Measurements from ENCODE around the gene PHACTR2.
"Not testable (repeated sequence)": the region's sequence is repeated elsewhere in the genome, so short reads cannot be mapped to it uniquely, and the experiment has no call there.

Gene PHACTR2

GRCh38 chr6:143774347-143774746 lies 96.6 kb downstream of the PHACTR2 start:
- TF ChIP-seq TAF1 (IDR thresholded peaks at IDR 0.05; ENCODE audit: low read depth, low read length) = no peak
- TF ChIP-seq POLR2A (IDR thresholded peaks at IDR 0.05; ENCODE audit: low read depth, low read length) = no peak
- no peak for TF ChIP-seq PAX5 (IDR thresholded peaks at IDR 0.05; ENCODE audit: insufficient read depth, low read length, severe bottlenecking)
- TF ChIP-seq SPI1 (IDR thresholded peaks at IDR 0.05; ENCODE audit: low read depth, low read length) = no peak
- TF ChIP-seq POU2F2 (IDR thresholded peaks at IDR 0.05; ENCODE audit: low read depth, low read length) = no peak
- TF ChIP-seq POLR2AphosphoS5 (IDR thresholded peaks at IDR 0.05; ENCODE audit: low read depth, low read length) = no peak
- FAIRE-seq = no peak
- DNase-seq (ENCODE audit: insufficient read length, low spot score) = no peak

DNA sequence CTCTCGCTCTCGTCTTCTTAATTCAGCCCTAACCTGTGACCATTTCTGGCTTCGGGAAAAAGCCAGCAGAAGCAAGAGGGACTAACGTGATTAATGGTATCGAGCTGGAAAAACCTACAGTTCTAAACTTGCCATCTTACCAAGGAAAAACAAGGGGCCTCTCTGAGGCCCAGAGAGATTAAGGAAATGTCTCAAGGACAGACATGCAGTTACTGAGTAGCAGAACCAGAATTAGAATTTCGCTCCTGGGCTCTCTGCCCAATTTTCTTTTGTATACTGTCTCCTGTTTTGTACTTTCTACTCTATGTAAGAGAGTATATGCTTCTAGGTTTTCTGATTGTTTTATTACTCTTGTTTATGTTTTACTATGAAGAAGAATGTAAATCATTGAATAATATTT lies 97.6 kb downstream of the PHACTR2 start:
- FAIRE-seq = no peak

DNA sequence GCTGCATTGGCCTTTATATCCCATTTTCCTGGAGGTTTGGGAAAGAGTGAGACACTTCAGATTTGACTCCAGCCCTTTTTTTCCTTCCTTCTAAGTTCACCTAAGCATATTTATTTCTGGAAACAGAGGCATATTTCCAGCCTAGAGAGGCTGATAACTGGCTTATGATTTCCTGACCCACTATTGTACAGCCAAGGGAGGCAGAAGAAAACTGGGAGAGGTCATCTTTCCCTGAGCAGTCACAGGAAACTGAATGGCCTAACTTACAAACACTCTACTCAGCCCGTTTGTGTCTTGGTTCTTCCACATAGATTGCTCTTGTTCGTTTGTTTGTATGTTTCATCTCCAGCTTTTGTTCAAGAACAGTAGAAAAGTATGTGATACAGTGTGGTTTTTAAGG lies 101.2 kb downstream of the PHACTR2 start:
- no peak for FAIRE-seq
- no peak for TF ChIP-seq SPI1 (IDR thresholded peaks at IDR 0.05; ENCODE audit: low read depth, low read length)
- no peak for TF ChIP-seq POU2F2 (IDR thresholded peaks at IDR 0.05; ENCODE audit: low read depth, low read length)
- no peak for TF ChIP-seq PAX5 (IDR thresholded peaks at IDR 0.05; ENCODE audit: insufficient read depth, low read length, severe bottlenecking)
- TF ChIP-seq TAF1 (IDR thresholded peaks at IDR 0.05; ENCODE audit: low read depth, low read length) = no peak
- no peak for TF ChIP-seq POLR2A (IDR thresholded peaks at IDR 0.05; ENCODE audit: low read depth, low read length)
- no peak for TF ChIP-seq POLR2AphosphoS5 (IDR thresholded peaks at IDR 0.05; ENCODE audit: low read depth, low read length)
- no peak for DNase-seq (ENCODE audit: insufficient read length, low spot score)

More for the DNA sequence above, 97.6 kb downstream of the PHACTR2 start:
- no peak for DNase-seq (ENCODE audit: insufficient read length, low spot score)
- TF ChIP-seq PAX5 (IDR thresholded peaks at IDR 0.05; ENCODE audit: insufficient read depth, low read length, severe bottlenecking) (no peak), POU2F2 (IDR thresholded peaks at IDR 0.05; ENCODE audit: low read depth, low read length) (no peak), TAF1 (IDR thresholded peaks at IDR 0.05; ENCODE audit: low read depth, low read length) (no peak), POLR2A (IDR thresholded peaks at IDR 0.05; ENCODE audit: low read depth, low read length) (no peak), SPI1 (IDR thresholded peaks at IDR 0.05; ENCODE audit: low read depth, low read length) (no peak), POLR2AphosphoS5 (IDR thresholded peaks at IDR 0.05; ENCODE audit: low read depth, low read length) (no peak)

DNA sequence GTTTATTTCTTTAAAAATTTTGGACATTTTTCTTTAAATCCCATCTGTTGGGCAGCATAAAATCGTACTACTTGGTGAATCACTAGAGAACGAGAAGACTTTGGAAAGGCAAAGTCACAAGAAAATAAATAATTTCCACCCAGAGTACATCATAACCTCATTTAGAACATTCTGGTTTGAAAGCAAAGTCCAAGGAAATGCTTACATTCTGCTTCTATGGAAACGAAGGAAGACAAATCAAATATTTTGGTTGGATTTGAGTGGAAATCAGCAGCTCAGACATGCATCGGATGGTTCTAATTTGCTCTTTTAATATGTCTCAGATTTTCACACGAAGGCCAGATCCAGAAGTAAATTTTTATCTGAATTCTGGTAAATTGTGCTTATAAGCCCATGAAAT lies 104.7 kb downstream of the PHACTR2 start:
- FAIRE-seq (no peak), DNase-seq (ENCODE audit: insufficient read length, low spot score) (no peak)
- TF ChIP-seq POLR2A (IDR thresholded peaks at IDR 0.05; ENCODE audit: low read depth, low read length) (no peak), POU2F2 (IDR thresholded peaks at IDR 0.05; ENCODE audit: low read depth, low read length) (no peak), TAF1 (IDR thresholded peaks at IDR 0.05; ENCODE audit: low read depth, low read length) (no peak), SPI1 (IDR thresholded peaks at IDR 0.05; ENCODE audit: low read depth, low read length) (no peak), PAX5 (IDR thresholded peaks at IDR 0.05; ENCODE audit: insufficient read depth, low read length, severe bottlenecking) (no peak), POLR2AphosphoS5 (IDR thresholded peaks at IDR 0.05; ENCODE audit: low read depth, low read length) (no peak)

DNA sequence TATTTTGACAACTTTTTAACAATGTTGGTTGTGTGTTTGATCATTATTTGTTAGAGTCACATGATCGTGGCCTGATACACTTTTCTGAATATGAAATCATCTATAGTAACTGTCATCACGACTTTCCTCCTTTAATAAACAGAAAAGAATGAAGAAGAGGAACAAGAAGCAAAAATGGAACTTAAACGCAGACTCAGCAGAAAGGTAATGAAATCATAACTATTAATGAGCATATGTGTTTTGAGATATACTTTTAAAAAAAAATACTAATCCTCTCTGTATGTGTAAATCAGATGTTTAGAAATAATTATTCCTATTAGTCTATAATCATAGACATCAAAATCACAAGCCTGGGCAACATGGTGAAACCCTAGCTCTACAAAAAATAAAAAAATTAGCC lies 105.3 kb downstream of the PHACTR2 start:
- DNase-seq (ENCODE audit: insufficient read length, low spot score) = no peak
- no peak for TF ChIP-seq SPI1 (IDR thresholded peaks at IDR 0.05; ENCODE audit: low read depth, low read length)
- TF ChIP-seq POLR2A (IDR thresholded peaks at IDR 0.05; ENCODE audit: low read depth, low read length) = no peak
- no peak for TF ChIP-seq PAX5 (IDR thresholded peaks at IDR 0.05; ENCODE audit: insufficient read depth, low read length, severe bottlenecking)
- FAIRE-seq = no peak

- FAIRE-seq (no peak), DNase-seq (ENCODE audit: insufficient read length, low spot score) (no peak)
- TF ChIP-seq PAX5 (IDR thresholded peaks at IDR 0.05; ENCODE audit: insufficient read depth, low read length, severe bottlenecking) (no peak), POLR2AphosphoS5 (IDR thresholded peaks at IDR 0.05; ENCODE audit: low read depth, low read length) (no peak), POU2F2 (IDR thresholded peaks at IDR 0.05; ENCODE audit: low read depth, low read length) (no peak), POLR2A (IDR thresholded peaks at IDR 0.05; ENCODE audit: low read depth, low read length) (no peak), TAF1 (IDR thresholded peaks at IDR 0.05; ENCODE audit: low read depth, low read length) (no peak), SPI1 (IDR thresholded peaks at IDR 0.05; ENCODE audit: low read depth, low read length) (no peak)
Observed at GRCh38 chr6:143784316-143784715, 106.6 kb downstream of the PHACTR2 start.

DNA sequence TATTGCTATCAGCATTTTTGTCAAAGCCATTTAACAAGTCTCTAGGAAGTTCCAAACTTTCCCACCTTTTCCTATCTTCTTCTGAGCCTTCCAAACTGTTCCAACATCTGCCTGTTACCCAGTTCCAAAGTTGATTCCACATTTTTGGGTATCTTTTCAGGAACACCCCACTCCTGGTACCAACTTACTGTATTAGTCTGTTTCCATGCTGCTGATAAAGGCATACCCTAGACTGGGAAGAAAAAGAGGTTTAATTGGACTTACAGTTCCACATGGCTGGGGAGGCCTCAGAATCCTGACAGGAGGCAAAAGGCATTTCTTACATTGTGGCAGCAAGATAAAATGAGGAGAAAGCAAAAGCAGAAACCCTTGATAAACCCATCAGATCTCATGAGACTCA lies 108.6 kb downstream of the PHACTR2 start:
- DNase-seq (ENCODE audit: insufficient read length, low spot score); FAIRE-seq: not testable (repeated sequence)

- DNase-seq (ENCODE audit: insufficient read length, low spot score) (no peak), FAIRE-seq (no peak)
- no peak for TF ChIP-seq POLR2AphosphoS5 (IDR thresholded peaks at IDR 0.05; ENCODE audit: low read depth, low read length)
- TF ChIP-seq PAX5 (IDR thresholded peaks at IDR 0.05; ENCODE audit: insufficient read depth, low read length, severe bottlenecking) = no peak
- no peak for TF ChIP-seq SPI1 (IDR thresholded peaks at IDR 0.05; ENCODE audit: low read depth, low read length)
- no peak for TF ChIP-seq TAF1 (IDR thresholded peaks at IDR 0.05; ENCODE audit: low read depth, low read length)
- TF ChIP-seq POU2F2 (IDR thresholded peaks at IDR 0.05; ENCODE audit: low read depth, low read length) = no peak
- no peak for TF ChIP-seq POLR2A (IDR thresholded peaks at IDR 0.05; ENCODE audit: low read depth, low read length)
Observed at GRCh38 chr6:143792402-143793279, 114.9 kb downstream of the PHACTR2 start.

DNA sequence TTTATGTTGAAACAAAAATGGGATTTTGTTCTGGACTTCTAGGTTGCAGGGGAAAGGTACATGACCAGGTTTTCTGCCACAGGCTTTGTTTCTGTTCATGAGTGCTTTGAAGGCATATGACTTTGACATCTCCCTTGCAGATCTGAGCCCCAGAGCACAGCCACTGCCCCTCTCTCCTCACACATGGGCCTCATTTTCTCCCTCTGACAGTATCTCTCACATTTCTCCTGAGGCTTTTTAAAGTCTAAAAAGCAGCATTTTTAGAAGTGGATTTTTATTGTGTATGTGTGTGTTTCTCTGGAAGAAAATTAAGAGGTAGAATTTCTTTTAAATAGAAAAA lies 115.5 kb downstream of the PHACTR2 start:
- no peak for TF ChIP-seq POLR2AphosphoS5 (IDR thresholded peaks at IDR 0.05; ENCODE audit: low read depth, low read length)
- no peak for TF ChIP-seq POU2F2 (IDR thresholded peaks at IDR 0.05; ENCODE audit: low read depth, low read length)
- TF ChIP-seq PAX5 (IDR thresholded peaks at IDR 0.05; ENCODE audit: insufficient read depth, low read length, severe bottlenecking) = no peak
- no peak for TF ChIP-seq TAF1 (IDR thresholded peaks at IDR 0.05; ENCODE audit: low read depth, low read length)
- TF ChIP-seq SPI1 (IDR thresholded peaks at IDR 0.05; ENCODE audit: low read depth, low read length) = no peak
- no peak for TF ChIP-seq POLR2A (IDR thresholded peaks at IDR 0.05; ENCODE audit: low read depth, low read length)
- DNase-seq (ENCODE audit: insufficient read length, low spot score) = no peak
- no peak for FAIRE-seq

DNA sequence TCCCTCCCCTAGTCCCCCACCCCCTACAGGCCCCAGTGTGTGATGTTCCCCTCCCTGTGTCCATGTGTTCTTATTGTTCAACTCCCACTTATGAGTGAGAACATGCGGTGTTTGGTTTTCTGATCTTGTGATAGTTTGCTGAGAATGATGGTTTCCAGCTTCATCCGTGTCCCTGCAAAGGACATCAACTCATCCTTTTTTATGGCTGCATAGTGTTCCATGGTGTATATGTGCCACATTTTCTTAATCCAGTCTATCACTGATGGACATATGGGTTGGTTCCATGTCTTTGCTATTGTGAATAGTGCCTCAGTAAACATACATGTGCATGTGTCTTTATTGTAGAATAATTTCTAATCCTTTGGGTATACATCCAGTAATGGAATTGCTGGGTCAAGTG lies 118.8 kb downstream of the PHACTR2 start:
- DNase-seq (ENCODE audit: insufficient read length, low spot score); FAIRE-seq: not testable (repeated sequence)

- FAIRE-seq; DNase-seq (ENCODE audit: insufficient read length, low spot score): not testable (repeated sequence)
Observed at GRCh38 chr6:143798487-143798886, 120.7 kb downstream of the PHACTR2 start.
